Measurements from ENCODE around the gene DNAH2.

DNA sequence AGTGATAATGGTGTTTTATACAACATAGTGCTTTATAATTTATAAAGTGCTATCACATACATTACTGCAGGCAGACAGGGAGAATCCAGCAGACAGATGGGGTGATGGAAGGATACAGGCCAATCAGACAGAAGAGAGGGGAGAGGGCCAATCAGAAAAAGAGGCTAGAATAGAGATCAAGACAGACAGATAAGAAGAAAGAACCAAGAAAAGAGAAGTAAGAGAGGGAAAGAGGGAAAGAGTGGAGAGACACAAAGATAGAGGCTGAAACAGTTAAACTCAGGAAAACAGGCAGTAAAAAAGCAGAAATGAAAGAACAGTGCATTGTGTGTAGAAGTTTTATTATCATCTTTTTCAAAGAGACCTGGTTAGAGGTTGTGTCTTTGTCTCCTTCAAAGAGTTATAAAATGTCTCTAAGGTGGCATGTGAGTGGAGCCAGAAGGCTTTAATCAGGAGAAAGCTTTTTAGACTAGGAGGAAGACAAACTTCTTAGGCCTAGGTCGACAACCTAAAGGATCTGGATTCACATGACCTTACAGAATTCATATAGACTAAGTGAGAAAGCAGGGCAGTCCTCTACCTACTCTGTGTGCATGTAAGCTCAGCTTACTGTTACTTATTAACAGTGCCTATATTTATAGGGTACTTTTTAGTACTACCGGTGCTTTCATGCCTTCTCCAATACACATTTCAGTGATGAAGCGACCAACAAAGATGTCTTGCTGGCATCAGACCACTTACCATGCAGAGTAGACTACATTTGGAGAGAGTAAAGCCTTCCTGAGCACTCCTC lies 162.7 kb downstream of the DNAH2 start:
- TF ChIP-seq, protein P1, sequence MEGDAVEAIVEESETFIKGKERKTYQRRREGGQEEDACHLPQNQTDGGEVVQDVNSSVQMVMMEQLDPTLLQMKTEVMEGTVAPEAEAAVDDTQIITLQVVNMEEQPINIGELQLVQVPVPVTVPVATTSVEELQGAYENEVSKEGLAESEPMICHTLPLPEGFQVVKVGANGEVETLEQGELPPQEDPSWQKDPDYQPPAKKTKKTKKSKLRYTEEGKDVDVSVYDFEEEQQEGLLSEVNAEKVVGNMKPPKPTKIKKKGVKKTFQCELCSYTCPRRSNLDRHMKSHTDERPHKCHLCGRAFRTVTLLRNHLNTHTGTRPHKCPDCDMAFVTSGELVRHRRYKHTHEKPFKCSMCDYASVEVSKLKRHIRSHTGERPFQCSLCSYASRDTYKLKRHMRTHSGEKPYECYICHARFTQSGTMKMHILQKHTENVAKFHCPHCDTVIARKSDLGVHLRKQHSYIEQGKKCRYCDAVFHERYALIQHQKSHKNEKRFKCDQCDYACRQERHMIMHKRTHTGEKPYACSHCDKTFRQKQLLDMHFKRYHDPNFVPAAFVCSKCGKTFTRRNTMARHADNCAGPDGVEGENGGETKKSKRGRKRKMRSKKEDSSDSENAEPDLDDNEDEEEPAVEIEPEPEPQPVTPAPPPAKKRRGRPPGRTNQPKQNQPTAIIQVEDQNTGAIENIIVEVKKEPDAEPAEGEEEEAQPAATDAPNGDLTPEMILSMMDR (IDR thresholded peaks at IDR 0.05), result no peak
- TF ChIP-seq POLR2A (IDR thresholded peaks at IDR 0.05), result no peak
